HEK293 (cell line): ENCODE results near the gene ASTN2.

Experiments
- CTCF ChIP-seq: fragments of 450-650 bp; formaldehyde crosslinking; IDR thresholded peaks from 2 replicates; pipeline ENCODE4 v1.5.1; 2016; ENCODE audit warnings: missing biosample characterization, missing genetic modification characterization
- KLF1 ChIP-seq: fragments of 450-650 bp; formaldehyde crosslinking; IDR thresholded peaks from 2 replicates; pipeline ENCODE4 v1.5.1; 2016; ENCODE audit warnings: missing biosample characterization, missing genetic modification characterization
- PRDM1 ChIP-seq: fragments of 450-650 bp; formaldehyde crosslinking; IDR thresholded peaks from 2 replicates; pipeline ENCODE4; 2016; ENCODE audit warnings: missing biosample characterization, missing genetic modification characterization
- ZNF311 ChIP-seq: fragments of 450-650 bp; formaldehyde crosslinking; IDR thresholded peaks from 2 replicates; pipeline ENCODE4 v1.5.1; 2017; ENCODE audit warnings: missing biosample characterization, missing genetic modification characterization, borderline replicate concordance
- ZNF416 ChIP-seq: fragments of 450-650 bp; formaldehyde crosslinking; IDR thresholded peaks from 2 replicates; pipeline ENCODE4 v1.5.1; 2016; ENCODE audit warnings: missing biosample characterization, missing genetic modification characterization
- ZNF792 ChIP-seq: fragments of 450-650 bp; formaldehyde crosslinking; IDR thresholded peaks from 2 replicates; pipeline ENCODE4 v1.5.1; 2016; ENCODE audit warnings: missing biosample characterization, missing genetic modification characterization
- TF ChIP-seq, protein P1 (sequence below): fragments of 450-650 bp; formaldehyde crosslinking; IDR thresholded peaks from 2 replicates; pipeline ENCODE4 v1.5.1; 2016; ENCODE audit warnings: missing biosample characterization, missing genetic modification characterization
- TF ChIP-seq, protein P2 (sequence below): fragments of 450-650 bp; formaldehyde crosslinking; IDR thresholded peaks from 2 replicates; pipeline ENCODE4 v1.5.0; 2017; ENCODE audit warnings: missing biosample characterization, missing genetic modification characterization, borderline replicate concordance

DNA sequence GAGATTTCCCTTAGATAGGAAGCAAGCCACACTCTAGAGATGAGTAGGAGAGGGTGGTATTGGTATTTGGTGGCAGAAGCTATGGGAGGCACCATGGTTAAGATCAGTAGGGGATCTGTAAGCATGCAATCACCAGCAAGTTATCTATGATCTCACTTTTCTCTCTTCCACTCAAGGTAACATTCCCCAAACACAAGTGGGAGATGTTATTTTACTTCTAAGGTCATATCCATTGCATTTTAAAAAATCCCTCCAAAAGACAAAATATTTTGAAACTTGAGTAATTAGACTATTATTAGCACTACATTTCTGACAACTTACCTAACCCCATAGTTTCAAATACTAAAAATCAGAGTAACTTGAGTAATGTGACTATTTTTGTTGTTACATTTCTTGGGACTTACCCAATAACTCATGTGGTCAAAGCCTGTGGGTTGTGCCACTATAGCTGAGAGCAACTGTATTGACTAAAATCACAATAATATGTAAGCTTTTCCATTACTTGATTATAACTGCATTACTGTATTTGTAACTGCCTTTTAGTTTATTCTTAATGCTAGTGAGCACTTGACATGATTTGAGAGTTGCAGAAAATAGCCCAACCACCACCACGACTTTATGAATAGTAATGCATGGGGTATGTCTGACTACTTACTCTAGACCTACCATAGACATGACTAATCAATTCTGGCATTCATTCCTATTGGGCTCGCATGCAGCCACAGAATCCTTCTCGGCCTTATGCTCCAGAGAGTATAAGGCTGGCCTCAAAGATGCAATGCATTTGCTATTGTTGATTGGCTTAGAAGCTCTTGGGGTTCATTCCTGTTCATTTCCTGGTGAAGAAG is 463.0 kb downstream of the ASTN2 start:
- TF ChIP-seq, protein P1, sequence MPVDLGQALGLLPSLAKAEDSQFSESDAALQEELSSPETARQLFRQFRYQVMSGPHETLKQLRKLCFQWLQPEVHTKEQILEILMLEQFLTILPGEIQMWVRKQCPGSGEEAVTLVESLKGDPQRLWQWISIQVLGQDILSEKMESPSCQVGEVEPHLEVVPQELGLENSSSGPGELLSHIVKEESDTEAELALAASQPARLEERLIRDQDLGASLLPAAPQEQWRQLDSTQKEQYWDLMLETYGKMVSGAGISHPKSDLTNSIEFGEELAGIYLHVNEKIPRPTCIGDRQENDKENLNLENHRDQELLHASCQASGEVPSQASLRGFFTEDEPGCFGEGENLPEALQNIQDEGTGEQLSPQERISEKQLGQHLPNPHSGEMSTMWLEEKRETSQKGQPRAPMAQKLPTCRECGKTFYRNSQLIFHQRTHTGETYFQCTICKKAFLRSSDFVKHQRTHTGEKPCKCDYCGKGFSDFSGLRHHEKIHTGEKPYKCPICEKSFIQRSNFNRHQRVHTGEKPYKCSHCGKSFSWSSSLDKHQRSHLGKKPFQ (tag by site-specific recombination), result no peak
- TF ChIP-seq KLF1, result no peak
- TF ChIP-seq, protein P2, sequence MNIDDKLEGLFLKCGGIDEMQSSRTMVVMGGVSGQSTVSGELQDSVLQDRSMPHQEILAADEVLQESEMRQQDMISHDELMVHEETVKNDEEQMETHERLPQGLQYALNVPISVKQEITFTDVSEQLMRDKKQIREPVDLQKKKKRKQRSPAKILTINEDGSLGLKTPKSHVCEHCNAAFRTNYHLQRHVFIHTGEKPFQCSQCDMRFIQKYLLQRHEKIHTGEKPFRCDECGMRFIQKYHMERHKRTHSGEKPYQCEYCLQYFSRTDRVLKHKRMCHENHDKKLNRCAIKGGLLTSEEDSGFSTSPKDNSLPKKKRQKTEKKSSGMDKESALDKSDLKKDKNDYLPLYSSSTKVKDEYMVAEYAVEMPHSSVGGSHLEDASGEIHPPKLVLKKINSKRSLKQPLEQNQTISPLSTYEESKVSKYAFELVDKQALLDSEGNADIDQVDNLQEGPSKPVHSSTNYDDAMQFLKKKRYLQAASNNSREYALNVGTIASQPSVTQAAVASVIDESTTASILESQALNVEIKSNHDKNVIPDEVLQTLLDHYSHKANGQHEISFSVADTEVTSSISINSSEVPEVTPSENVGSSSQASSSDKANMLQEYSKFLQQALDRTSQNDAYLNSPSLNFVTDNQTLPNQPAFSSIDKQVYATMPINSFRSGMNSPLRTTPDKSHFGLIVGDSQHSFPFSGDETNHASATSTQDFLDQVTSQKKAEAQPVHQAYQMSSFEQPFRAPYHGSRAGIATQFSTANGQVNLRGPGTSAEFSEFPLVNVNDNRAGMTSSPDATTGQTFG (tag by site-specific recombination), result no peak
- no peak for TF ChIP-seq ZNF792
- TF ChIP-seq CTCF, result no peak
- no peak for TF ChIP-seq PRDM1
- TF ChIP-seq ZNF311 (tag by site-specific recombination), result no peak
- TF ChIP-seq ZNF416 (tag by site-specific recombination), result no peak
